Activated naive CD4-positive, alpha-beta T cell treated with anti-CD3 and anti-CD28 coated beads for 36 hours (primary cell): ENCODE measurements around the gene PLIN3. TPM values are rescaled to one million over a fixed set of nuclear protein-coding genes. Genes with fewer than 3 reads are reported as not detected.
"Not testable (repeated sequence)": the region's sequence is repeated elsewhere in the genome, so short reads cannot be mapped to it uniquely, and the experiment has no call there.

Source experiments
- CTCF ChIA-PET: fragments of 350-600 bp; sonication (Branson Sonifier 250); formaldehyde crosslinking; loops from one replicate; lab custom pipeline; 2021; ENCODE audit warnings: antibody characterized with exemption; lab: Charles Lee
- DNase-seq: peaks from one replicate; pipeline ENCODE4 v3.0.0-alpha.2; 2020
- H3K27ac Mint-ChIP-seq: one replicate; pipeline ENCODE4 v1.8.0; 2021; ENCODE audit warnings: mild to moderate bottlenecking, mixed read lengths
- H3K27me3 Mint-ChIP-seq: one replicate; pipeline ENCODE4 v1.8.0; 2021; ENCODE audit warnings: low read depth, mixed read lengths
- H3K36me3 Mint-ChIP-seq: one replicate; pipeline ENCODE4 v1.8.0; 2021; ENCODE audit warnings: low read depth, mixed read lengths
- H3K4me1 Mint-ChIP-seq: one replicate; pipeline ENCODE4 v1.8.0; 2021; ENCODE audit warnings: low read depth, mixed read lengths
- H3K4me3 Mint-ChIP-seq: one replicate; pipeline ENCODE4 v1.8.0; 2021; ENCODE audit warnings: mild to moderate bottlenecking, moderate library complexity, mixed read lengths
- H3K9me3 Mint-ChIP-seq: one replicate; pipeline ENCODE4 v1.8.0; 2021; ENCODE audit warnings: mixed read lengths
- intact Hi-C: fragments of 100-400 bp; cut with micrococcal nuclease; formaldehyde crosslinking; loops from one replicate; pipeline ENCODE4 v1.15.1; 2023
- total RNA-seq, 2 experiments: library from RNA; stranded (reverse); gene quantifications; one replicate each; pipeline ENCODE4 v1.2.3, GENCODE V29; 2021

Gene PLIN3
- total RNA-seq, 2 experiments from 2014 or later = 16.1 to 17.1 TPM

DNA sequence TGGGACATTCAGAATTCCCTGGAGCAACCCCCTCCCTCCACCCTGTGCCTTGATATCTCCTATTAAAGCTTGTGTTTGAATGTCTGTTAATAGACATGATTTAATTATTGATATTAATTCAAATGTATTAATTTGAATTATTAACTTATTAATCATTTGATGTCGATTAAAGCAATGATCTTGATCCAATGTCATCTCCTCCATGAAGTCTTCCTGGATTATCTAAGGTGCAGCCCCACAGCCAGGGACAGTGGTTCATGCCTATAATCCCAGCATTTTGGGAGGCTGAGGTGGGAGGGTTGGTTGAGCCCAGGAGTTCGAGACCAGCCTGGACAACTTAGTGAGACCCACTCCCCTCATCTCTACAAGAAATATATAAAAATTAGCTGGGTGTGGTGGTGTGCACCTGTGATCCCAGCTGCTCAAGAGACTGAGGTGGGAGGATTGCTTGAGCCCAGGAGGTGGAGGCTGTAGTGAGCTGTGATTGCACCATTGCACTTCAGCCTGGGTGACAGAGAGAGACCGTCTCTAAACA, 66.3 kb downstream of the PLIN3 start:
- CTCF ChIA-PET = interaction anchor here (0.7 to 2.6 kb wide), 3 partner anchors 8 to 230 kb away, joined by 3 to 15 read pairs (median 4); no protein-coding TSS in a partner anchor
- intact Hi-C loops = no loop called here
- Mint-ChIP-seq H3K4me3 (no peak overlapping the region), H3K27ac (no peak overlapping the region), H3K4me1 (peaks cover 9% of the 10 kb centered on the region), H3K9me3 (no peaks in the 10 kb centered on the region), H3K36me3 (peaks cover 6% of the 10 kb centered on the region), H3K27me3 (no peaks in the 10 kb centered on the region)
- no peak for DNase-seq

- intact Hi-C loops = no loop called here
- H3K4me1 Mint-ChIP-seq = peaks cover 13% of the 10 kb centered on the region
- CTCF ChIA-PET = interaction anchor here (0.6 to 2.6 kb wide), 3 partner anchors 9 to 230 kb away, joined by 3 to 15 read pairs (median 4); no protein-coding TSS in a partner anchor
- no peaks in the 10 kb centered on the region for H3K27me3 Mint-ChIP-seq
- H3K9me3 Mint-ChIP-seq = no peaks in the 10 kb centered on the region
- H3K36me3 Mint-ChIP-seq = peaks cover 6% of the 10 kb centered on the region
- H3K27ac Mint-ChIP-seq = no peak overlapping the region
- DNase-seq = no peak
- H3K4me3 Mint-ChIP-seq = no peak overlapping the region
Measured at GRCh38 chr19:4800591-4801081, 66.8 kb downstream of the PLIN3 start.

DNA sequence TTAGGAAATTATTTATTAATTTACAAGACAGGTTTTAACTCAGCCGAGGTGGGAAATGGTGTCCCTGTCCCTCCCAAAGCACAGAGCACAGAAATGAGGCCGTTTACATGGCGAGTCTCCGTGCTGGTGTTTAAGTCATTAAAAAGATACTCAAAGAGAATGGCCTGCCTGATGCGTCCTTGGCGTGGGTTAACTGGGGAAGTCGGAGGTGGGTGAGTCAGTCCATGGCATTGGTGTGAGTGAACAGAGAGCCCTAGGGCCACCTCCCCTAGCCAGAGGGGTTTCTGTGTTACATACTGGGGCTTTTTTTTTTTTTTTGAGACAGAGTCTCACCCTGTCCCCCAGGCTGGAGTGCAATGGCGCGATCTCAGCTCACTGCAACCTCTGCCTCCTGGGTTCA, 72.1 kb downstream of the PLIN3 start:
- CTCF ChIA-PET = no interaction called here
- peaks cover 27% of the 10 kb centered on the region for H3K36me3 Mint-ChIP-seq
- H3K27me3 Mint-ChIP-seq = no peaks in the 10 kb centered on the region
- DNase-seq = no peak
- no peak overlapping the region for H3K4me3 Mint-ChIP-seq
- peak overlapping the region; percentile 17 for H3K27ac Mint-ChIP-seq
- H3K9me3 Mint-ChIP-seq = no peaks in the 10 kb centered on the region
- peaks cover 44% of the 10 kb centered on the region for H3K4me1 Mint-ChIP-seq
- intact Hi-C loops = loop anchor here (10.0 kb wide), 1 partner anchor 241 kb away; the partner anchor contains the start of gene SEMA6B

DNA sequence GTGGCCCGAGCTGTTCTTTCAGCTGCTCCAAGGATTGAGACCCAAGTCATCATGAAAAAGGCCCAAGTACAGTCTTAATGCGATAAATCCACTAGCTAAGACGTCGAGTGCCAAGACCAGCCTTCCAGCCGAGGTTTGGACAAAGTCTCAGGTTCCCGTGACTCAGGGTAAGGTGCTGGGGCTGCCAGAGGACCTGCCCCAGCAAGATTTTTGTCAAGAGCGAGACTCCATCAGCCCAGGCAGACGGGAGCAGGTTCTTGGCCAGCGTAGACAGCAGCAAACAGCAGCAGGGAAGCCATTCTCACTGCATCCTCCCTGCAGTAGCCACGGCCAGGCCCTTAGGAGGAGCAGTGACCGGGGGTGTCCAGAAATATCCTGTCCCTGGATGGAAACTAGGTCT, 72.5 kb downstream of the PLIN3 start:
- H3K36me3 Mint-ChIP-seq = peaks cover 27% of the 10 kb centered on the region
- H3K27ac Mint-ChIP-seq = no peak overlapping the region
- H3K27me3 Mint-ChIP-seq = no peaks in the 10 kb centered on the region
- intact Hi-C loops = loop anchor here (5.0 to 10.0 kb wide), 3 partner anchors 240 to 393 kb away; partner anchors contain the start of genes CHAF1A, SEMA6B, SH3GL1 and UBXN6
- DNase-seq = no peak
- no peaks in the 10 kb centered on the region for H3K9me3 Mint-ChIP-seq
- CTCF ChIA-PET = no interaction called here
- no peak overlapping the region for H3K4me3 Mint-ChIP-seq
- peaks cover 44% of the 10 kb centered on the region for H3K4me1 Mint-ChIP-seq

- Mint-ChIP-seq H3K27ac (peak overlapping the region; percentile 13), H3K4me1 (peaks cover 44% of the 10 kb centered on the region), H3K36me3 (peaks cover 27% of the 10 kb centered on the region), H3K4me3 (peak overlapping the region; percentile 80)
- intact Hi-C loops = loop anchor here (5.0 to 10.0 kb wide), 3 partner anchors 238 to 391 kb away; partner anchors contain the start of genes CHAF1A, SEMA6B, SH3GL1 and UBXN6
- not testable (repeated sequence) for H3K27me3 Mint-ChIP-seq, DNase-seq, H3K9me3 Mint-ChIP-seq
- CTCF ChIA-PET = interaction anchor here (4.0 kb wide), 1 partner anchor 60 kb away, joined by 32 read pairs; no protein-coding TSS in a partner anchor
Measured at GRCh38 chr19:4793278-4793677, 74.2 kb downstream of the PLIN3 start.

- peaks cover 27% of the 10 kb centered on the region for H3K36me3 Mint-ChIP-seq
- CTCF ChIA-PET = interaction anchor here (0.6 to 4.0 kb wide), 4 partner anchors 8 to 69 kb away, joined by 3 to 32 read pairs (median 6); partner anchors contain the start of gene DPP9
Measured at GRCh38 chr19:4792866-4793195, 74.6 kb downstream of the PLIN3 start.

GRCh38 chr19:4792019-4792865, 75.2 kb downstream of the PLIN3 start:
- Mint-ChIP-seq H3K4me1 (peaks cover 44% of the 10 kb centered on the region), H3K27ac (peak overlapping the region; percentile 88), H3K36me3 (peaks cover 27% of the 10 kb centered on the region), H3K4me3 (peak overlapping the region; percentile 80)
- intact Hi-C loops = loop anchor here (5.0 to 10.0 kb wide), 3 partner anchors 237 to 390 kb away; partner anchors contain the start of genes CHAF1A, SEMA6B, SH3GL1 and UBXN6
- not testable (repeated sequence) for DNase-seq, H3K9me3 Mint-ChIP-seq, H3K27me3 Mint-ChIP-seq
- CTCF ChIA-PET = interaction anchor here (0.6 to 4.0 kb wide), 8 partner anchors 8 to 805 kb away, joined by 3 to 34 read pairs (median 6); partner anchors contain the start of gene DPP9

More at GRCh38 chr19:4792866-4793195, 74.6 kb downstream of the PLIN3 start:
- intact Hi-C loops = loop anchor here (5.0 to 10.0 kb wide), 3 partner anchors 238 to 391 kb away; partner anchors contain the start of genes CHAF1A, SEMA6B, SH3GL1 and UBXN6
- not testable (repeated sequence) for DNase-seq, H3K9me3 Mint-ChIP-seq, H3K27me3 Mint-ChIP-seq
- peaks cover 44% of the 10 kb centered on the region for H3K4me1 Mint-ChIP-seq
- peak overlapping the region; percentile 13 for H3K27ac Mint-ChIP-seq
- H3K4me3 Mint-ChIP-seq = peak overlapping the region; percentile 80

DNA sequence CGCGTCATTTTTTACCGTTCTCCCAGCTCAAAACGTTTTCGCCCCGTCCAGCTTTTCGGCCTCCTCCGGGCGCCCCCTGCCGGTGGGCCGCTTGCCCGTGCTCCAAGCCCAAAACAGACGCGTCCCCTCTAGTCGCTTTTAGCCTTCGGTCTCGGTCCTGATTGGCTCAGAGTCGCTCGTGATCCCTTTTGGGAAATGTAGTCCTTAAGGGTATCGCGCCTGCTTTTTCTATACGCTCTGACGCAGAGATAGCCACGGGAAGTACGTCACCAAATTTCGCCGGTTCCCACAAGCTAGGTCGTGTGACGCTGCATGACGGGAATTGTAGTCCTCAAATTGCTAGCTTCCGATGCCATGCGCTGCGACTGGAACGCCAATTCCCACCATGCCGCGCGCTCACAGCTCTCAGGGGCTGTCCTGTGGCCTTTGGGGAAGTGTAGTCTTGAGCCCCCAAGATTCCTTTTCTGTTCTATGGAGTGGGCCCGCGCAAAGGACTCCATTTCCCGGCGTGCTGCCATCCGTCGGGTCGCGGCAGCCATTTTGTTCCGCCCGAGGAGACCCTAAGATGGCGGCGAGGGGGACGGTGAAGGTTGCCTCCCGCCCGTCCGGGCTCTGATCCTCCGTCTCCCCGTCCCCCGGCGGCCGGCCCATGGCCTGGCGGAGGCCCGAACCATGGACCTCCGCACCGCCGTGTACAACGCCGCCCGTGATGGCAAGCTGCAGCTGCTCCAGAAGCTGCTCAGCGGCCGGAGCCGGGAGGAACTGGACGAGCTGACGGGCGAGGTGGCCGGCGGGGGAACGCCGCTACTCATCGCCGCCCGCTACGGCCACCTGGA, 76.1 kb downstream of the PLIN3 start, which contains the start of gene FEM1A:
FEM1A (plus strand) TSS at position 552 of the 836 bp plus-strand sequence; CDS start at position 673, 121 bp downstream.
- CTCF ChIA-PET = interaction anchor here (0.6 to 4.0 kb wide), 28 partner anchors 9 to 804 kb away, joined by 3 to 34 read pairs (median 3); partner anchors contain the start of genes DPP9 and PLIN3
- H3K27ac Mint-ChIP-seq = peak within 1 kb of the TSS; percentile 88
- H3K36me3 Mint-ChIP-seq = peaks cover 21% of the 10 kb centered on the region
- no peaks in the 10 kb centered on the region for H3K9me3 Mint-ChIP-seq
- no peaks in the 10 kb centered on the region for H3K27me3 Mint-ChIP-seq
- H3K4me1 Mint-ChIP-seq = peaks cover 39% of the 10 kb centered on the region
- intact Hi-C loops = loop anchor here (1.0 to 10.0 kb wide), 11 partner anchors 22 to 999 kb away; partner anchors contain the start of genes CHAF1A, HDGFL2, MPND and MYDGF
- DNase-seq = peak; percentile 100
- peak within 1 kb of the TSS; percentile 80 for H3K4me3 Mint-ChIP-seq

Other genes with a start within 250 kb of the PLIN3 start
- 10 to 100 TPM; 19.9 to 20.4 TPM for gene TNFAIP8L1, start 228.2 kb downstream of the PLIN3 start, total RNA-seq
- 10 to 100 TPM; 43.5 to 45.5 TPM for gene MYDGF, start 197.3 kb downstream of the PLIN3 start, total RNA-seq
- 10 to 100 TPM; 40.8 to 41.9 TPM for gene DPP9, start 143.8 kb downstream of the PLIN3 start, total RNA-seq
- 1 to 10 TPM; 8.1 to 9.1 TPM for gene FEM1A, start 75.9 kb downstream of the PLIN3 start, total RNA-seq
- gene TICAM1, start 36.0 kb downstream of the PLIN3 start, total RNA-seq = 10 to 100 TPM; 15.2 to 16.5 TPM
- not detected for gene ARRDC5, start 35.2 kb upstream of the PLIN3 start, total RNA-seq
- gene UHRF1, start 41.8 kb upstream of the PLIN3 start, total RNA-seq = 100 to 1,000 TPM; 129 TPM
- 10 to 100 TPM; 10.5 to 12.7 TPM for gene KDM4B, start 101.4 kb upstream of the PLIN3 start, total RNA-seq